Adrenal gland (tissue), 12 donors: ENCODE results near the gene TMEM35A. TPM values are rescaled to one million over a fixed set of nuclear protein-coding genes. Genes with fewer than 3 reads are reported as not detected.

Experiments used
- DNase-seq, 7 donors: peaks; one replicate each; pipeline ENCODE4 v3.0.0-alpha.2; 2019 to 2020
- H3K27ac ChIP-seq, 5 donors: fragments of 200-600 bp; sonication (generic) in 4 of 5; 1 replicate in 3 of 5; 2 replicates in 2 of 5; pipeline versions ENCODE4 v1.5.1 to v1.8.0; 2016 to 2020; ENCODE audit warnings: mild to moderate bottlenecking in 1 of 5
- H3K27me3 ChIP-seq: fragments of 200-600 bp; 2 replicates; pipeline ENCODE4 v1.8.0; 2021
- H3K36me3 ChIP-seq, 2 donors: fragments of 200-600 bp; replicated peaks in 1 of 2; 1 replicate in 1 of 2; 2 replicates in 1 of 2; pipeline versions ENCODE4 v1.5.1 to v1.8.0; 2018 to 2022
- H3K4me1 ChIP-seq, 2 donors: fragments of 200-600 bp; replicated peaks in 1 of 2; 1 replicate in 1 of 2; 2 replicates in 1 of 2; pipeline versions ENCODE4 v1.5.1 to v1.8.0; 2018 to 2021
- H3K4me3 ChIP-seq, 4 donors: fragments of 200-600 bp; sonication (generic) in 3 of 4; one replicate each; pipeline ENCODE4 v1.5.1; 2016 to 2018
- H3K9me3 ChIP-seq, 3 donors: fragments of 200-600 bp; sonication (generic) in 1 of 3; replicated peaks in 1 of 3; 1 replicate in 2 of 3; 2 replicates in 1 of 3; pipeline versions ENCODE4 v1.5.1 to v1.8.0; 2016 to 2021
- POLR2A ChIP-seq, 2 donors: fragments of 450-650 bp; IDR thresholded peaks; one replicate each; pipeline ENCODE4 v1.6.1; 2017; ENCODE audit warnings: antibody characterized with exemption in 2 of 2, mild to moderate bottlenecking in 2 of 2, moderate library complexity in 1 of 2
- whole genome bisulfite sequencing, 4 donors: extraction: QIAGEN DNeasy Blood & Tissue Kit in 2 of 4; methylation state at CpG; one replicate each; pipeline versions ENCODE4 v1.1.5 to v1.1.7; 2013 to 2017; 5-methylcytosine and 5-hydroxymethylcytosine counted together
- intact Hi-C, 2 donors: fragments of 100-400 bp; cut with DNase I; formaldehyde crosslinking; loops; one replicate each; pipeline versions ENCODE4 v1.14.1 to v1.15.0; 2022 to 2023
- polyA plus RNA-seq, 3 donors: library from polyadenylated mRNA; stranded (reverse); fragments of 200-250 nt in 2 of 3; fragments of 350-450 nt in 1 of 3; fragmentation: Illumina TruSeq in 1 of 3; extraction: RNeasy Lipid Tissue Mini Kit (QIAGEN cat#74804) in 1 of 3; gene quantifications; one replicate each; pipeline ENCODE4 v1.2.3, GENCODE V29; 2013 to 2014
- total RNA-seq, 9 donors: library from RNA; depleted of rRNA in 4 of 9; stranded (reverse); fragments of >200 nt in 4 of 9; fragments of 120-200 nt in 1 of 9; fragmentation: NEBNext Ultra II Directional in 1 of 9; extraction: Animal tissue kit (Norgen Biotek cat#: 25700) in 1 of 9; gene quantifications; one replicate each; pipeline versions ENCODE4 v1.1.0 to v1.2.4, GENCODE V29; 2013 to 2023
- TF ChIP-seq, protein P1 (sequence below), 6 experiments: fragments of 450-650 bp in 4 of 6; fragments of 200-600 bp in 2 of 6; sonication (generic) in 1 of 6; IDR thresholded peaks; 1 replicate in 5 of 6; 2 replicates in 1 of 6; pipeline versions ENCODE4 v1.5.1 to v1.8.0; 2016 to 2021; ENCODE audit warnings: antibody characterized with exemption in 6 of 6, mild to moderate bottlenecking in 2 of 6, moderate library complexity in 1 of 6
- donor health status: healthy with polysubstance abuse.
- donor health status: Bipolar disorder and iron deficiency.
- donor health status: DM: yes; HTN: yes; CAD: no.
- donor health status: DM: no; HTN: no; CAD: no.
- donor health status: DM: no; HTN: no; CAD: no.
- donor health status: DM: yes; HTN: yes; CAD: no.

The TMEM35A gene
- total and polyA plus RNA-seq, 12 donors, result 0.32 to 3.5 (median 1.2) TPM; not detected in 2

DNA sequence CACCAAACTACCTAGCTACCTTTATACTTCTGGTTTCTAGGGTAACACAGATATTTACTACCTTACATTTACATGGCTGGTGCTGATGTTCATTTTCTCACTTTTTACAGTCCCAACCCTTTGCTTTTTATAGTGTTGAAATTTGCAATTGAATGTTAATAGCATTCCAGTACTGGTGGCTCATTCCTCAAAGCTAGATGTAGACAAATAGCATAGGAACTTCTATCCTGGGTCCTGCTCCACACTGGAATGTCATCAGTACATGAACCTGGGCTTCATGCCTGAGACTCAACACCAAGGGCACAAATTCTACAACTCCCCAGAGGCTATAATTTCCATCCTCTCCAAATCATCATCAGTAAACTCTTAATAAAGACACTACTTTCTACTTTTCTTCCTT lies 16.5 kb upstream of the TMEM35A start:
- Histone ChIP-seq H3K36me3 (no peaks in the 10 kb centered on the region), H3K4me1 (no peaks in the 10 kb centered on the region), H3K27me3 (no peaks in the 10 kb centered on the region), H3K9me3 (no peaks in the 10 kb centered on the region), H3K4me3 (no peak overlapping the region), H3K27ac (no peak overlapping the region)
- TF ChIP-seq, protein P1, sequence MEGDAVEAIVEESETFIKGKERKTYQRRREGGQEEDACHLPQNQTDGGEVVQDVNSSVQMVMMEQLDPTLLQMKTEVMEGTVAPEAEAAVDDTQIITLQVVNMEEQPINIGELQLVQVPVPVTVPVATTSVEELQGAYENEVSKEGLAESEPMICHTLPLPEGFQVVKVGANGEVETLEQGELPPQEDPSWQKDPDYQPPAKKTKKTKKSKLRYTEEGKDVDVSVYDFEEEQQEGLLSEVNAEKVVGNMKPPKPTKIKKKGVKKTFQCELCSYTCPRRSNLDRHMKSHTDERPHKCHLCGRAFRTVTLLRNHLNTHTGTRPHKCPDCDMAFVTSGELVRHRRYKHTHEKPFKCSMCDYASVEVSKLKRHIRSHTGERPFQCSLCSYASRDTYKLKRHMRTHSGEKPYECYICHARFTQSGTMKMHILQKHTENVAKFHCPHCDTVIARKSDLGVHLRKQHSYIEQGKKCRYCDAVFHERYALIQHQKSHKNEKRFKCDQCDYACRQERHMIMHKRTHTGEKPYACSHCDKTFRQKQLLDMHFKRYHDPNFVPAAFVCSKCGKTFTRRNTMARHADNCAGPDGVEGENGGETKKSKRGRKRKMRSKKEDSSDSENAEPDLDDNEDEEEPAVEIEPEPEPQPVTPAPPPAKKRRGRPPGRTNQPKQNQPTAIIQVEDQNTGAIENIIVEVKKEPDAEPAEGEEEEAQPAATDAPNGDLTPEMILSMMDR (IDR thresholded peaks at IDR 0.05), result no peak
- TF ChIP-seq POLR2A (IDR thresholded peaks at IDR 0.05), result no peak
- DNase-seq, result no peak
- intact Hi-C loops, result no loop called here

DNA sequence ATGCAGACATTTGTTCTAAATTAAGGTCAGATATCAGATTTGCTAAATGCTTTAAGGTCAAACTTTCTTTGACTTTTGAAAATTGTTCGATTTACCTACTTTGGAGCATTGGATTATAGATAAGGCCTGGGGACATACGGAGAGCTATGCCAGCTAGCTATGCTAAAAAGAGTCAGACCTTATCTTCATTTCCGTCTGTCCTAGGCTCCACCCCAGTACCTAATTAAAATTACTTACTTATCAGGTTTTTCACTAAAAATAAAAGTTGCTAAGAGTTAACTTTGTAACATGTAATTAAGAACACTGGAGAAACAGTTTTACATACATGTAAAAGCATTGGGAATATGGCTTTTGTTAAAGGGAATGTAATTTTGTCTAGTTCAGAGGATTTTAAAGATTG lies 7.1 kb upstream of the TMEM35A start:
- no peaks in the 10 kb centered on the region for H3K4me1 ChIP-seq
- DNase-seq, result no peak
- no peaks in the 10 kb centered on the region for H3K9me3 ChIP-seq
- no peaks in the 10 kb centered on the region for H3K27me3 ChIP-seq
- no peak overlapping the region for H3K27ac ChIP-seq
- TF ChIP-seq, protein P1 (IDR thresholded peaks at IDR 0.05), result no peak
- no peak for TF ChIP-seq POLR2A (IDR thresholded peaks at IDR 0.05)
- no peak overlapping the region for H3K4me3 ChIP-seq
- intact Hi-C loops, result no loop called here
- 58 to 70% (median 67%) methylated on average over 3 of the region's 3 CpGs for WGBS, 4 donors
- H3K36me3 ChIP-seq, result no peaks in the 10 kb centered on the region

DNA sequence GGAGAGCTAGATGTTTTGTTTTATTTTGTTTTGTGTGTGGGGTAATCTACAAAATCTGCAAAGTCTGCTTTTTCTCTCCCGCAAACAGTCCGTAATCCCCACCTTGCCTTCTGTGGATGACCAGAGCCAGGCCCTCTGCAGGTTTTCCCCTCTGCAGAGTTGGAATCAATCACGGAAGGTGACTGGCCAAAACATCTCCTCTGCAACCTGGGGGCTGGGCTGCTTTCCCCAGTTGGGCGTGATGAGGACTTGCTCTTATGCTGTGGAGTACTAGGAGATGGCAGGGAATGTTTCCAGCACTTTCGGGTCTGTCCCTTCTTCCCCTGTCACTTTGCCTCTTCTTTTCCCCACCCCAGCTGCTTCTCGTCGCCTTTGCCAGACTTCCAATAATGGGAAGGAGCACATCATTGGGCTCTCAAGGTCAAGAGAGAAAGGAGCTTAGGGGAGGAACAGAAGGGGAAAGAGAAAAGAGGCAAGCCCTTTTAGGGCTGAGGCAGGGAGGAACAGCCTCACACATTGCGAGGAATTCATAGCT lies 1.1 kb downstream of the TMEM35A start:
- Histone ChIP-seq H3K9me3 (no peaks in the 10 kb centered on the region), H3K27ac (no peak overlapping the region)
- intact Hi-C loops, result no loop called here

DNA sequence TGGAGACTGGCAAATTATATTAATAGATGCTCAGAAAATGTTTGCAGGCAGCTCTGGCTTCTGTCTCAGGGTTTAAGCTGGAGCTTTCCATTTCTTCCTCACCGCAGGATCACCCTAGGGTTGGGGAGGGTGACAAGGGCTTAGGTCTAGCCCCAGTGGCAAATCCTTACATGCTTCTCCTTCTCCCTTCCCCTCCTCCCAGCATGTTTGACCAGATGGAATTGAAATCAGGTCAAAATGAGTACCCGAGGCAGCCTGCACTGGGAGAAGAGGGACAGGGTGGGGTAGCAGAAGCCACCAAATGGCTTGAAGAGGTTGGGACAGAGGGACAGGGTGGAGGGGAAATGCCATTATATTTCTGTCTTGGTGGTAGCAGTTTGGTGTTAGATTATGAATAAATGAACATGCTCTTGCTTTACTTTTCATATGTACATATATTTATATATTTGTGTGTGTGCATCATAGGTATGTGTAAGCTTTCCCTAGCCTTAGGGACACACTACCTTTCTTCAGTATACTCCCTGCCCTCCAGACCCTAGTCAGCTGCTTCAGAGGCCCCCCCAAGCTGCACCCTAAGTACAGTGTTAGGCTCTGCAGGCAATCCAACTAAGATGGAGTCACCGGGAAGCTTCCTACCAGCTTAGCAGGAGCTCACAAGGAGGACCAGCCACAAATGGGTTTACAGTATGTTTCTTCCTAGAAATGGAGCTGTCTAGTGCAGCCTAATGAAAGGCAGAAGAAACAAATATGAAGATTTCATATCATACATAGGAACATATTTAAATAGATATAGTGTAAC lies 1.8 kb downstream of the TMEM35A start:
- no peak overlapping the region for H3K27ac ChIP-seq
- H3K9me3 ChIP-seq, result no peaks in the 10 kb centered on the region
- no peaks in the 10 kb centered on the region for H3K4me1 ChIP-seq
- no peaks in the 10 kb centered on the region for H3K36me3 ChIP-seq
- H3K27me3 ChIP-seq, result peaks cover 23% of the 10 kb centered on the region
- H3K4me3 ChIP-seq, result no peak overlapping the region
- intact Hi-C loops, result no loop called here
- 69 to 85% (median 71%) methylated on average over 2 to 3 of the region's 3 CpGs for WGBS, 4 donors
- DNase-seq, result no peak
- TF ChIP-seq, protein P1 (IDR thresholded peaks at IDR 0.05), result no peak
- TF ChIP-seq POLR2A (IDR thresholded peaks at IDR 0.05), result no peak

More for the DNA sequence above, 1.1 kb downstream of the TMEM35A start:
- Histone ChIP-seq H3K27me3 (peaks cover 16% of the 10 kb centered on the region), H3K36me3 (no peaks in the 10 kb centered on the region), H3K4me3 (no peak overlapping the region), H3K4me1 (no peaks in the 10 kb centered on the region)
- DNase-seq, result no peak
- TF ChIP-seq, protein P1 (IDR thresholded peaks at IDR 0.05), result no peak
- TF ChIP-seq POLR2A (IDR thresholded peaks at IDR 0.05), result no peak
- 49 to 61% (median 54%) methylated on average over 7 to 8 of the region's 8 CpGs for WGBS, 4 donors
